OCI-LY1 (cell line): ENCODE data around the gene MVB12B.

ENCODE experiments used
- CTCF ChIP-seq: fragments of 200-600 bp; sonication (generic), shearing (Covaris generic); IDR thresholded peaks from 2 replicates; pipeline ENCODE4 v1.5.1; 2017; ENCODE audit warnings: mild to moderate bottlenecking, antibody characterized with exemption, low read length, moderate library complexity, mixed read lengths
- EZH2 ChIP-seq: fragments of 200-600 bp; sonication (generic), shearing (Covaris generic); IDR thresholded peaks from 2 replicates; pipeline ENCODE4 v1.8.0; 2017; ENCODE audit warnings: borderline replicate concordance, mixed run types, mild to moderate bottlenecking, antibody characterized with exemption, low read length, moderate library complexity, mixed read lengths

DNA sequence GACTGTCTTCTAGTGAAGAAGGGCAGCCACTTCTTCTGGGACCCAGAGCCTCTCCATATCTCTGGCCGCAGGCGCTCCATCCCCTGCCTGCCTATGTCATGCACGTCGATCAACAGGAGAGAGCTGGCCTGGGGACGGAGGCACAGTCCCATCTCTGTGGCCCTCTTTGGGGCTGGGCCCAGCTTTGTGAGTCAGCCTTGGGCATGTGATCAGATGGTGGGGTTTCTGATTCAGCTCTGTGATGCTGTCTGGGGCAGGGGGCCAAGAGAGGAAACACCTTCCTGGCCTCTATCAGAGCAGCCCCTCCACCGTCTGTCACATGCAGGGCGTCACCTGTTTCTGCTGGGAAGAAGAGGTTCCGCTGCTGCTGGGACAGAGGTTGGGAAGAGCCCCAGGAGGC, 72.6 kb downstream of the MVB12B start:
- no peak for TF ChIP-seq EZH2
- TF ChIP-seq CTCF, result no peak
